Measurements from ENCODE around the gene SYNGAP1. TPM values are rescaled to one million over a fixed set of nuclear protein-coding genes. Genes with fewer than 3 reads are reported as not detected.

Gene SYNGAP1
- total RNA-seq, 1 donor from 2014 or later: 16.0 TPM

- no peak for TF ChIP-seq POLR2A (IDR thresholded peaks at IDR 0.05)
- TF ChIP-seq CTCF (IDR thresholded peaks at IDR 0.05): no peak
- no peak for TF ChIP-seq POLR2AphosphoS5 (IDR thresholded peaks at IDR 0.05; ENCODE audit: insufficient read depth in 1 of 2, low read depth in 1 of 2)
- intact Hi-C loops (cut with DNase I): no loop called here
- Histone ChIP-seq H3K4me1 (no peaks in the 10 kb centered on the region), H3K4me3 (no peak overlapping the region), H3K27ac (no peak overlapping the region), H3K27me3 (no peaks in the 10 kb centered on the region), H3K9me3 (no peaks in the 10 kb centered on the region), H3K36me3 (peaks cover 3 to 63% of the 10 kb centered on the region in 2 donors)
- no peak for DNase-seq (ENCODE audit: extremely low spot score in 2 of 2)
These were observed 22.4 kb downstream of the SYNGAP1 start for GRCh38 chr6:33442283-33442682.

GRCh38 chr6:33443025-33443424 is 23.2 kb downstream of the SYNGAP1 start:
- intact Hi-C loops (cut with DNase I): no loop called here
- Histone ChIP-seq H3K27ac (no peak overlapping the region), H3K9me3 (no peaks in the 10 kb centered on the region), H3K36me3 (peaks cover 3 to 60% of the 10 kb centered on the region in 2 donors), H3K4me1 (no peaks in the 10 kb centered on the region), H3K27me3 (no peaks in the 10 kb centered on the region), H3K4me3 (no peak overlapping the region)
- no peak for TF ChIP-seq CTCF (IDR thresholded peaks at IDR 0.05)
- TF ChIP-seq POLR2A (IDR thresholded peaks at IDR 0.05): no peak
- TF ChIP-seq POLR2AphosphoS5 (IDR thresholded peaks at IDR 0.05; ENCODE audit: insufficient read depth in 1 of 2, low read depth in 1 of 2): no peak
- no peak for DNase-seq (ENCODE audit: extremely low spot score in 2 of 2)

DNA sequence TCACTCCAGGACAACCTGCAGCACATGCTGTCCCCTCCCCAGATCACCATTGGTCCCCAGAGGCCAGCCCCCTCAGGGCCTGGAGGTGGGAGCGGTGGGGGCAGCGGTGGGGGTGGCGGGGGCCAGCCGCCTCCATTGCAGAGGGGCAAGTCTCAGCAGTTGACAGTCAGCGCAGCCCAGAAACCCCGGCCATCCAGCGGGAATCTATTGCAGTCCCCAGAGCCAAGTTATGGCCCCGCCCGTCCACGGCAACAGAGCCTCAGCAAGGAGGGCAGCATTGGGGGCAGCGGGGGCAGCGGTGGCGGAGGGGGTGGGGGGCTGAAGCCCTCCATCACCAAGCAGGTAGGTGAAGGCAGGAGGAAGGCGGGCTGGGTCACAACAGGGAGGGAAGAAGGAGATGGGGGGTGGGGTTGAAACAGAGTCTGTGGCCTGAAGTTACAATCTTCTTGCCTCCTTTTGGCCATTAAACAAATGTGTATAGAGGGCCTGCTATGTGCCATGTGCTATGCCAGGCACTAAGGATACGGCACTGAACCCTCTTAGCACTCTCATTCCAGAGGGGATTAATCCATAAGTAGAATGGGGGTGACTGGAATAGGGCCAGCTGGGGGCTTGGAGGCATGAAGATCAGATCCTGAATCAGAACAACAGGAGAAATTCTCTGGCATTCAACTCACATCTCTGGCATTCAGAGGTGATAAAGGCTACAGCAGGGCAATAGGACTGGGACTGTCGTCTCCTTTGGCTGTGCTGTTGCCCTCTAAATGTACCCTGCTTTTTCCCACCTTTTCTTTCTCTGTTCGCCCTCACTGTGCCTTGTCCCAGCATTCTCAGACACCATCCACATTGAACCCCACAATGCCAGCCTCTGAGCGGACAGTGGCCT is 24.0 kb downstream of the SYNGAP1 start:
- no peak for TF ChIP-seq POLR2AphosphoS5 (IDR thresholded peaks at IDR 0.05; ENCODE audit: insufficient read depth in 1 of 2, low read depth in 1 of 2)
- TF ChIP-seq CTCF (IDR thresholded peaks at IDR 0.05): no peak
- TF ChIP-seq POLR2A (IDR thresholded peaks at IDR 0.05): no peak
- H3K4me3 ChIP-seq: no peak overlapping the region
- peaks cover 3 to 60% of the 10 kb centered on the region in 2 donors for H3K36me3 ChIP-seq
- H3K27me3 ChIP-seq: no peaks in the 10 kb centered on the region
- no peak for DNase-seq (ENCODE audit: extremely low spot score in 2 of 2)
- H3K9me3 ChIP-seq: no peaks in the 10 kb centered on the region
- H3K27ac ChIP-seq: no peak overlapping the region
- no peaks in the 10 kb centered on the region for H3K4me1 ChIP-seq
- intact Hi-C loops (cut with DNase I): no loop called here

GRCh38 chr6:33445119-33445603 is 25.3 kb downstream of the SYNGAP1 start:
- Histone ChIP-seq H3K27me3 (no peaks in the 10 kb centered on the region), H3K4me3 (no peak overlapping the region), H3K9me3 (no peaks in the 10 kb centered on the region), H3K36me3 (peaks cover 3 to 57% of the 10 kb centered on the region in 2 donors), H3K4me1 (no peaks in the 10 kb centered on the region), H3K27ac (no peak overlapping the region)
- intact Hi-C loops (cut with DNase I): no loop called here
- TF ChIP-seq POLR2AphosphoS5 (IDR thresholded peaks at IDR 0.05; ENCODE audit: insufficient read depth in 1 of 2, low read depth in 1 of 2) (no peak), CTCF (IDR thresholded peaks at IDR 0.05) (no peak), POLR2A (IDR thresholded peaks at IDR 0.05) (no peak)
- DNase-seq (ENCODE audit: extremely low spot score in 2 of 2): no peak

DNA sequence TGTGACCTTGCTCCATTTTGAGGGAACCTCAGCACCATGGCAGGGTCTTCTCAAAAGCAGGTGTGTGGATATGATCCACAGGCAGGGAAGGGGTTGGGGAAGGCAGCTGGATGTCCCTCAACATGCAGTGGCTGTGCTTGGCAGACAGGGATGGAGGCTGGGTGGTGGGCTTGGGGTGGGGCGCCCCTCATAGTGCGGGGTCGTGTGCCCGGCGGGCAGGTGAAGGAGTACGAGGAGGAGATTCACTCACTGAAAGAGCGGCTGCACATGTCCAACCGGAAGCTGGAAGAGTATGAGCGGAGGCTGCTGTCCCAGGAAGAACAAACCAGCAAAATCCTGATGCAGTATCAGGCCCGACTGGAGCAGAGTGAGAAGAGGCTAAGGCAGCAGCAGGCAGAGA is 26.5 kb downstream of the SYNGAP1 start:
- Histone ChIP-seq H3K27me3 (no peaks in the 10 kb centered on the region), H3K4me3 (no peak overlapping the region), H3K27ac (no peak overlapping the region), H3K36me3 (peaks cover 3 to 55% of the 10 kb centered on the region in 2 donors), H3K4me1 (no peaks in the 10 kb centered on the region), H3K9me3 (no peaks in the 10 kb centered on the region)
- TF ChIP-seq POLR2A (IDR thresholded peaks at IDR 0.05): no peak
- no peak for TF ChIP-seq POLR2AphosphoS5 (IDR thresholded peaks at IDR 0.05; ENCODE audit: insufficient read depth in 1 of 2, low read depth in 1 of 2)
- no peak for TF ChIP-seq CTCF (IDR thresholded peaks at IDR 0.05)
- intact Hi-C loops (cut with DNase I): no loop called here
- no peak for DNase-seq (ENCODE audit: extremely low spot score in 2 of 2)

Data from vagina (tissue), 2 donors.